Lower leg skin (tissue), 4 donors: ENCODE results near the gene SH3BP5L. TPM values are rescaled to one million over a fixed set of nuclear protein-coding genes. Genes with fewer than 3 reads are reported as not detected.

Experiments used
- DNase-seq, 2 donors: peaks; one replicate each; pipeline ENCODE4 v3.0.0-alpha.2; 2019; ENCODE audit warnings: low spot score in 2 of 2
- H3K4me3 ChIP-seq: fragments of 200-600 bp; sonication (generic); 2 replicates; pipeline ENCODE4 v1.5.1; 2017; ENCODE audit warnings: mild to moderate bottlenecking, low read depth; ENCODE audit not compliant: poor library complexity, severe bottlenecking
- POLR2A ChIP-seq, 2 donors: fragments of 450-650 bp; IDR thresholded peaks; one replicate each; pipeline ENCODE4 v1.6.1; 2016 to 2017; ENCODE audit warnings: antibody characterized with exemption in 2 of 2, mild to moderate bottlenecking in 1 of 2, moderate library complexity in 1 of 2
- WGBS, 2 donors: methylation state at CpG; one replicate each; pipeline ENCODE4 v1.1.5; 2018; 5-methylcytosine and 5-hydroxymethylcytosine counted together
- intact Hi-C: fragments of 100-400 bp; cut with DNase I; formaldehyde crosslinking; loops from one replicate; pipeline ENCODE4 v1.15.0; 2023; ENCODE audit warnings: low total_unique reads
- total RNA-seq, 4 donors: library from RNA; depleted of rRNA; stranded (reverse); fragments of >200 nt; gene quantifications; one replicate each; pipeline ENCODE4 v1.1.0, GENCODE V29; 2016
- TF ChIP-seq, protein P1 (sequence below), 3 donors: fragments of 450-650 bp; IDR thresholded peaks; one replicate each; pipeline ENCODE4 v1.5.1; 2016; ENCODE audit warnings: antibody characterized with exemption in 3 of 3, mild to moderate bottlenecking in 3 of 3, moderate library complexity in 2 of 3

Gene SH3BP5L
- total RNA-seq, 4 donors from 2014 or later = 31.4 to 45.4 (median 33.9) TPM

DNA sequence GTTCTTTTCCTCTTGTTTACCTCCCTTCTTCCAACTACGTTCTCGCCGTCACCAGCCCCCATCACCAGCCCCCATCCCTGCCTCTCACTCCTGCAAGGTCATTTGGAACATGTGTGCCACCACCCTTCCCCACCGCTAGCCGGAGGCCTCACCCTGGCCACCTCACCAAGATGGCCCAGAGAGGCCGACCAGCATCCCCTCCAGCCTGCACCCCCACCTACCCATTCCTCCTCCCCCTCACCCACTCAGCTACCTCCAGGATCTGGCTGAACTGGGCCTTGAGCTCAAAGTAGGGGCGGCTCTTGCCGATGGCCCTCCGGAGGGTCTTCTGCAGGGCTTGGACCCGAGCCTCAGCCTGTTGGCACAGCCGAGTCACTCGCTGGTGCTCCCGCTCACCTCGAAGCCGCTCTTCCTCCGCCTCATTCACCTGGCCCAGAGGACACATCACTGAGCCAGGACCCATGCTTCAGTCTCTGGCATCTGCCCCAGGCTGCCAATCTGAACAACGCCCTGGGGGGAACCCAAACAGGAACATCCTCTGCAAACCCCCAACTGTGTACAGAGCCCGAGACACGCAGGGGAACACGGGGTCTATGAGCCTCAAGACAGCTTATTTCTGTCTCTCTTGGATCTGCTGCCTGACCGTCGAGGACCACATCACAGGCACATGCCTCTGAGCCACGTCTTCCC lies 12.8 kb downstream of the SH3BP5L start:
- H3K4me3 ChIP-seq = no peak overlapping the region
- 94 to 97% methylated on average over 23 of the region's 23 CpGs for WGBS, 2 donors
- intact Hi-C loops = no loop called here
- TF ChIP-seq, protein P1, sequence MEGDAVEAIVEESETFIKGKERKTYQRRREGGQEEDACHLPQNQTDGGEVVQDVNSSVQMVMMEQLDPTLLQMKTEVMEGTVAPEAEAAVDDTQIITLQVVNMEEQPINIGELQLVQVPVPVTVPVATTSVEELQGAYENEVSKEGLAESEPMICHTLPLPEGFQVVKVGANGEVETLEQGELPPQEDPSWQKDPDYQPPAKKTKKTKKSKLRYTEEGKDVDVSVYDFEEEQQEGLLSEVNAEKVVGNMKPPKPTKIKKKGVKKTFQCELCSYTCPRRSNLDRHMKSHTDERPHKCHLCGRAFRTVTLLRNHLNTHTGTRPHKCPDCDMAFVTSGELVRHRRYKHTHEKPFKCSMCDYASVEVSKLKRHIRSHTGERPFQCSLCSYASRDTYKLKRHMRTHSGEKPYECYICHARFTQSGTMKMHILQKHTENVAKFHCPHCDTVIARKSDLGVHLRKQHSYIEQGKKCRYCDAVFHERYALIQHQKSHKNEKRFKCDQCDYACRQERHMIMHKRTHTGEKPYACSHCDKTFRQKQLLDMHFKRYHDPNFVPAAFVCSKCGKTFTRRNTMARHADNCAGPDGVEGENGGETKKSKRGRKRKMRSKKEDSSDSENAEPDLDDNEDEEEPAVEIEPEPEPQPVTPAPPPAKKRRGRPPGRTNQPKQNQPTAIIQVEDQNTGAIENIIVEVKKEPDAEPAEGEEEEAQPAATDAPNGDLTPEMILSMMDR (IDR thresholded peaks at IDR 0.05) = no peak
- TF ChIP-seq POLR2A (IDR thresholded peaks at IDR 0.05) = no peak
- peak in 1 of 2 donors; percentile 78 for DNase-seq

DNA sequence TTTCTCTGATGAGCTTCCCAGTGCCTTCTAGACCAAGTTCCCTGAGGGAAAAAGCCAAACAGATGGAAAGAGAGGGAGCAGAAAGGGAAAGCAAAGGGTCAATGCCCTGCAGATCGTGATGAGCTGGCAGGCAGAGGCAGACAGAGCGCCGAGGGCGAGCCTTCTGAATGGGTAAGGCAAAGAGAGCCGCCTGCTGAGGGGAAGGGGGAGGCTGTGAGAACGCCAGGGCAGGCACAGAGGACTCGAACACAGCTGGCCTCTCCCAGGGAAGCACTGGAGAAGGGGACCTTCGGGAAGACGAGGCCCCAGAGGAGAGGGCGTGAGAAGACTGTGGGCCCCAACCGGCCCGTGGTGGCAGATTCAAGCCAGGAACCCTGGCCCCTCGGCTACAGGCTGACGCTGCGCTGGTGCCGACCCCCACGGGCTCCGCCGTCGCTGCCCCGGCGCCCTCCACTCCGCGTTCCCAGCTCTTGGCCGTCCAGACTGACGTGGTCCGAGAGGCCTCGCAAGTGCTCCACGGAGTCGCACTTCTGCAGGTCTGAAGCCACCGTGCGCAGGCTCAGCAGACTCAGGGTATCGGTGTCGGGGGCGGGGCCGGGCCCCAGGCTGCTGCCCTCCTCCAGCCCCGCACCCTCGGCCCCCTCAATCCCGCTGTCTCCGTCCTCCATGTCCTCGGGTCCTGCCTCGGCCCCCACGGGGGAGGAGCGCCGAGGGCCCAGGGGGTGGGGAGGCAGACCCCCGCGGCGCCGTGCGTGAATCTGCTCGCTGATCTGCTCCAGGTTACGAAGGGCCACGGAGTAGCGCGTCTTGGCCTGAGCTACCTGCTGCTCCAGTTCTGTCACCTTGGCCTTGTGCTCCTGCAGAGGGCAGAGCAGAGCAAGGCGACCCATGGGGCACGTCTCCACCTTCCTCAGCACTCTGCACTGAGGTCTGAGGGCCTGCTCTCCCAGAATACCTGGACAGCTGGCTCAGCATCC lies 13.9 kb downstream of the SH3BP5L start:
- 81 to 86% methylated on average over 57 of the region's 57 CpGs for WGBS, 2 donors
- TF ChIP-seq, protein P1 (IDR thresholded peaks at IDR 0.05) = no peak
- no peak for TF ChIP-seq POLR2A (IDR thresholded peaks at IDR 0.05)
- intact Hi-C loops = no loop called here
- DNase-seq = peak in 1 of 2 donors; percentile 85
- H3K4me3 ChIP-seq = no peak overlapping the region

DNA sequence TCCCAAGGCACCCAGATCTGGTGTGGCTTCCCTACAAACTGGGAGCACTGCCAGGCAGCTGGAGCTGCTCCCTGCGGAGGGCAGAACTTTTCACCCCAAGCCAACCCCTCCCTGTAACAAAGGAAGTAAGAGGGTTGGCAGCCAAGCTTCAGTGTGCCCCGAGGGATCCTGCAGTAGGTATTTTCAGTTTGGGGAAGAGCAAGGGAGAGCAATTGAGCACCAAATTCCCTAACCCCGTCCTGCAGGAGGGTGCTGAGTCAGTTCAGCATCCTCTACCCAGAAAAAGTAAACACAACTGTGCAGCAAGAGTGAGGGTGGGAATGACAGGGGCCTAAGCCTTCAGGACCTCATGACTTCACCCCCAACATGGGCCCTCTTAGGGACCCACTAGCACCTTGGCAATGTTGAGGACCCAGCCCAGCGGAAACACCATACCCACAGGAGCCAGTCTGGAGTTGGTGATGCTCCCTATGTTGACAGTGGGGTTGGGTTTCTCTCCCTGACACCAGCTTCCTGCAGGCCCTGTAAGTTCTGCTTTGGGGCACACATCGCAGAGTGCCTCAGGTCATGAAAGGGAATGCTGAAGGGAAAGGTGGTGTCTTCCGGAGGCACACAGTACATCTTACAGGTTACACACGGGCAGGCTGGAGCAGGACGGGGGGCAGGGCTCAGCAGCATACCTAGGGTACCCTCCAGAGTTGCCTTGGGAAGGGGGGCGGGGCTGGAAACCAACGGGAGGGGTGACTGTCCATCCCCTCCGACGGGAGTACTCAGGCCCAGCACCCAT lies 14.8 kb downstream of the SH3BP5L start:
- no peak overlapping the region for H3K4me3 ChIP-seq
- TF ChIP-seq POLR2A (IDR thresholded peaks at IDR 0.05) = no peak
- WGBS, 2 donors = 48 to 54% methylated on average over 12 of the region's 12 CpGs
- DNase-seq = peak; percentile 47 to 85
- intact Hi-C loops = no loop called here

DNA sequence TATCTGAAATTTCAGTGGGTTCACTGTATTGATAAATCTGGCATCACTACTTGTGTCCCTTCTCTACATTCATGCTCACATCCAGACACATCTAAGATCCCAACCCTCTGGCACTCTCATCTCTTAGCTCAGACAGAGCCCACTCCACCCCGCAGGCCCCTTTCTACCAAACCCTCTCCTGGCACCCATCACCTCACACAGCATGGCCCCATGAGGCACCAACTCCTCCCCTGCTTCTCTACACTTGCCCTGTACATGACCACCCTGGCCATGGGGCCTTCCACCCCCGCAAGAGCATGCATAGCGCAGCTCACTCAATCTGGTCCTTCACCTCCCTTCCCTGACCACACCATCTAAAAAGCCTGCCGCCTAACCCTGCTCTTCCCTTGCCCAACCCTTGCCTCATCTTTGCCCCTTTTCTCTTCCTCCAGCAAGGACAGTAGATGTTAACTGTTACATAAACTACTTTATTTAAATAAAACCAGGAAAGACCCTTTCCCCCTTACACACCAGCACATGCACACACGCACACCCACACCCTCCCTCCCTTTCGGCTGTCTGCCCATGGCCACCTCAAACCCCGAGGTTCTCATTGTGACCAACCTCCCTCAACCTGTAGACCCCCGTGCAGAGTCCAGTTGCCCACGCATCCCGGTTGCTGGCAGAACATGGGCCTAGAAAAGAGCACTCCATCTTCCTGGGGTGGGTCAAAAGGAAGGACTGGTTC lies 15.6 kb downstream of the SH3BP5L start:
- no peak for TF ChIP-seq POLR2A (IDR thresholded peaks at IDR 0.05)
- TF ChIP-seq, protein P1 (IDR thresholded peaks at IDR 0.05) = no peak
- peak in 1 of 2 donors; percentile 54 for DNase-seq
- intact Hi-C loops = loop anchor here (5.0 kb wide), 1 partner anchor 188 kb away; no protein-coding TSS in a partner anchor
- WGBS, 2 donors = 60 to 73% methylated on average over 10 of the region's 10 CpGs
- no peak overlapping the region for H3K4me3 ChIP-seq

DNA sequence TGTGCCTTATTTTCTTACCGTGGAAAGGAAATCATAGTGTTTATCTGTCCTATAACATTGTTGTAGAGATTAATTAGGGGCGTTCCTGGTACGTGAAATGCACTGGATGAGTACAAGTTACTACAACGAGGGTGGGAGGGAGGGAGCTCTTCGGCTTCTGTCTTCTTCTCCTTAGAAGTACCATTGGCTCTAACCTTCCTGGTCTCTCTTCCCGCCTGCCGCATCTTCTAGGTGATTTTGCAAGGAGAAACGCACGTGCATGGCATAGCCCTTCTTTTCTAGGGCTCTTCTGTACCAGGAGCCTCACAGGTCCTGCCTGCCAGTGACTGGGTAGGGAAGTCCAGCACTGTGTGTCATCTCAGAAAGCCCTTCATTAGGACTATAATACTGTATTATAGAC lies 16.8 kb downstream of the SH3BP5L start:
- H3K4me3 ChIP-seq = no peak overlapping the region
- peak in 1 of 2 donors; percentile 15 for DNase-seq
- TF ChIP-seq POLR2A (IDR thresholded peaks at IDR 0.05) = no peak
- TF ChIP-seq, protein P1 (IDR thresholded peaks at IDR 0.05) = no peak
- intact Hi-C loops = loop anchor here (5.0 kb wide), 1 partner anchor 187 kb away; no protein-coding TSS in a partner anchor
- WGBS, 2 donors = 81 to 82% methylated on average over 9 of the region's 9 CpGs
